Pulmonary artery endothelial cell (primary cell): Measurements from ENCODE around the gene PPM1H. TPM values are rescaled to one million over a fixed set of nuclear protein-coding genes. Genes with fewer than 3 reads are reported as not detected.
"Not testable (repeated sequence)": the region's sequence is repeated elsewhere in the genome, so short reads cannot be mapped to it uniquely, and the experiment has no call there.

ENCODE experiments used
- DNase-seq: peaks from one replicate; pipeline ENCODE4 v3.0.0-alpha.2; 2011; ENCODE audit warnings: low read depth, low spot score
- total RNA-seq: library from RNA; depleted of rRNA; stranded (reverse); fragments of >200 nt; gene quantifications from 2 replicates; pipeline ENCODE4 v1.2.3, GENCODE V29; 2014

Gene PPM1H
- total RNA-seq, 1 donor from 2014 or later, result 4.1 TPM

- no peak for DNase-seq
Observed at GRCh38 chr12:62738105-62738504, 196.8 kb downstream of the PPM1H start.

- no peak for DNase-seq
Observed at GRCh38 chr12:62737615-62738014, 197.3 kb downstream of the PPM1H start.

GRCh38 chr12:62737188-62737587 lies 197.8 kb downstream of the PPM1H start:
- DNase-seq, result no peak

GRCh38 chr12:62736596-62736995 lies 198.4 kb downstream of the PPM1H start:
- DNase-seq, result no peak

- DNase-seq, result peak; percentile 59
Observed at GRCh38 chr12:62732861-62733427, 202.0 kb downstream of the PPM1H start.

GRCh38 chr12:62731055-62731820 lies 203.7 kb downstream of the PPM1H start:
- no peak for DNase-seq

GRCh38 chr12:62730649-62731048 lies 204.3 kb downstream of the PPM1H start:
- DNase-seq, result no peak

GRCh38 chr12:62729579-62730544 lies 205.1 kb downstream of the PPM1H start:
- DNase-seq, result not testable (repeated sequence)

- DNase-seq, result no peak
Observed at GRCh38 chr12:62728741-62729140, 206.2 kb downstream of the PPM1H start.

- DNase-seq, result no peak
Observed at GRCh38 chr12:62726471-62726980, 208.4 kb downstream of the PPM1H start.

GRCh38 chr12:62725781-62726180 lies 209.2 kb downstream of the PPM1H start:
- no peak for DNase-seq

GRCh38 chr12:62724947-62725451 lies 210.0 kb downstream of the PPM1H start:
- peak; percentile 94 for DNase-seq

GRCh38 chr12:62724285-62724684 lies 210.7 kb downstream of the PPM1H start:
- DNase-seq, result no peak

- no peak for DNase-seq
Observed at GRCh38 chr12:62722971-62723680, 211.8 kb downstream of the PPM1H start.

GRCh38 chr12:62720661-62721330 lies 214.2 kb downstream of the PPM1H start:
- DNase-seq, result no peak

GRCh38 chr12:62720025-62720424 lies 214.9 kb downstream of the PPM1H start:
- DNase-seq, result no peak

- DNase-seq, result no peak
Observed at GRCh38 chr12:62718762-62719426, 216.1 kb downstream of the PPM1H start.

- no peak for DNase-seq
Observed at GRCh38 chr12:62717643-62718042, 217.3 kb downstream of the PPM1H start.

- no peak for DNase-seq
Observed at GRCh38 chr12:62716866-62717525, 218.0 kb downstream of the PPM1H start.
